ENCODE results near the gene DDR2. TPM values are rescaled to one million over a fixed set of nuclear protein-coding genes. Genes with fewer than 3 reads are reported as not detected.
A peak's percentile ranks its signal among the peaks of the same experiment; 100 is the strongest.

DDR2 gene
- total and polyA plus RNA-seq, 2 experiments from 2014 or later = 94.7 to 196 TPM

GRCh38 chr1:162654915-162655620, 22.8 kb downstream of the DDR2 start:
- 73 to 75% methylated on average over 5 of the region's 5 CpGs for WGBS, 2 experiments (ENCODE audit: low coverage in 1 of 2, low lambda C conversion rate in 2 of 2, missing lambda C conversion rate in 2 of 2)

GRCh38 chr1:162656266-162656665, 24.0 kb downstream of the DDR2 start:
- Histone ChIP-seq H3K4me1 (ENCODE audit: insufficient read depth) (peaks cover 20% of the 10 kb centered on the region), H3K27me3 (replicated peaks; ENCODE audit: insufficient read depth) (no peaks in the 10 kb centered on the region), H3K9ac (no peak overlapping the region), H3K79me2 (ENCODE audit: insufficient read depth) (peaks cover 100% of the 10 kb centered on the region), H3K36me3 (ENCODE audit: low read depth) (peaks cover 36% of the 10 kb centered on the region), H3K4me3 (no peak overlapping the region), H3K9me2 (ENCODE audit: insufficient read depth) (no peaks in the 10 kb centered on the region), H3K9me3 (ENCODE audit: low read depth) (no peaks in the 10 kb centered on the region), H3K4me2 (ENCODE audit: unreplicated experiment) (no peak overlapping the region), H2AFZ (no peak overlapping the region), H3F3A (ENCODE audit: insufficient read depth) (peaks cover 34% of the 10 kb centered on the region), H4K20me1 (ENCODE audit: insufficient read depth) (peaks cover 14% of the 10 kb centered on the region), H3K27ac (peak overlapping the region; percentile 11; the same call in 1 of the 2 replicates)
- in situ Hi-C loops (cut with MboI) = no loop called here
- DNase-seq = no peak
- WGBS, 2 experiments (ENCODE audit: low coverage in 1 of 2, low lambda C conversion rate in 2 of 2, missing lambda C conversion rate in 2 of 2) = 85 to 88% methylated on average over 1 of the region's 1 CpG
- TF ChIP-seq EZH2phosphoT487 (IDR thresholded peaks at IDR 0.05; ENCODE audit: insufficient read depth, low read depth) (no peak), EZH2 (IDR thresholded peaks at IDR 0.05; ENCODE audit: insufficient read depth, poor library complexity, severe bottlenecking) (no peak)

More at GRCh38 chr1:162654915-162655620, 22.8 kb downstream of the DDR2 start:
- in situ Hi-C loops (cut with MboI) = no loop called here
- peak overlapping the region; percentile 11 for H3K4me2 ChIP-seq (ENCODE audit: unreplicated experiment)
- H3K4me3 ChIP-seq = no peak overlapping the region
- peaks cover 25% of the 10 kb centered on the region for H3F3A ChIP-seq (ENCODE audit: insufficient read depth)
- DNase-seq = no peak
- H3K4me1 ChIP-seq (ENCODE audit: insufficient read depth) = peaks cover 11% of the 10 kb centered on the region; the same call in 1 of the 2 replicates
- H4K20me1 ChIP-seq (ENCODE audit: insufficient read depth) = peaks cover 15% of the 10 kb centered on the region
- H3K27ac ChIP-seq = no peak overlapping the region
- no peak overlapping the region for H2AFZ ChIP-seq
- peaks cover 32% of the 10 kb centered on the region for H3K36me3 ChIP-seq (ENCODE audit: low read depth)
- no peak for TF ChIP-seq EZH2phosphoT487 (IDR thresholded peaks at IDR 0.05; ENCODE audit: insufficient read depth, low read depth)
- TF ChIP-seq EZH2 (IDR thresholded peaks at IDR 0.05; ENCODE audit: insufficient read depth, poor library complexity, severe bottlenecking) = no peak
- no peak overlapping the region for H3K9ac ChIP-seq
- H3K9me3 ChIP-seq (ENCODE audit: low read depth) = no peaks in the 10 kb centered on the region
- no peaks in the 10 kb centered on the region for H3K9me2 ChIP-seq (ENCODE audit: insufficient read depth)
- peaks cover 100% of the 10 kb centered on the region for H3K79me2 ChIP-seq (ENCODE audit: insufficient read depth)
- H3K27me3 ChIP-seq (replicated peaks; ENCODE audit: insufficient read depth) = no peaks in the 10 kb centered on the region

- H3K27me3 ChIP-seq (replicated peaks; ENCODE audit: insufficient read depth) = no peaks in the 10 kb centered on the region
- no peaks in the 10 kb centered on the region for H3K9me3 ChIP-seq (ENCODE audit: low read depth)
- no peak for TF ChIP-seq EZH2 (IDR thresholded peaks at IDR 0.05; ENCODE audit: insufficient read depth, poor library complexity, severe bottlenecking)
- TF ChIP-seq EZH2phosphoT487 (IDR thresholded peaks at IDR 0.05; ENCODE audit: insufficient read depth, low read depth) = no peak
- peaks cover 55% of the 10 kb centered on the region for H3K4me1 ChIP-seq (ENCODE audit: insufficient read depth)
- H3K79me2 ChIP-seq (ENCODE audit: insufficient read depth) = peaks cover 100% of the 10 kb centered on the region
- no peak overlapping the region for H3K9ac ChIP-seq
- H3F3A ChIP-seq (ENCODE audit: insufficient read depth) = peaks cover 72% of the 10 kb centered on the region
- DNase-seq = no peak
- peaks cover 29% of the 10 kb centered on the region for H3K36me3 ChIP-seq (ENCODE audit: low read depth)
- H4K20me1 ChIP-seq (ENCODE audit: insufficient read depth) = peaks cover 23% of the 10 kb centered on the region; the same call in 1 of the 2 replicates
- in situ Hi-C loops (cut with MboI) = no loop called here
- WGBS, 2 experiments (ENCODE audit: low coverage in 1 of 2, low lambda C conversion rate in 2 of 2, missing lambda C conversion rate in 2 of 2) = 74 to 79% methylated on average over 2 of the region's 2 CpGs
- H3K4me2 ChIP-seq (ENCODE audit: unreplicated experiment) = no peak overlapping the region
- no peak overlapping the region for H2AFZ ChIP-seq
- no peak overlapping the region; the same call in 1 of the 2 replicates for H3K27ac ChIP-seq
- no peaks in the 10 kb centered on the region for H3K9me2 ChIP-seq (ENCODE audit: insufficient read depth)
- H3K4me3 ChIP-seq = no peak overlapping the region
These were observed 28.3 kb downstream of the DDR2 start for GRCh38 chr1:162660574-162660973.

GRCh38 chr1:162661336-162661735, 29.1 kb downstream of the DDR2 start:
- peaks cover 100% of the 10 kb centered on the region for H3K79me2 ChIP-seq (ENCODE audit: insufficient read depth)
- no peak overlapping the region for H3K4me3 ChIP-seq
- no peaks in the 10 kb centered on the region for H3K9me2 ChIP-seq (ENCODE audit: insufficient read depth)
- TF ChIP-seq EZH2 (IDR thresholded peaks at IDR 0.05; ENCODE audit: insufficient read depth, poor library complexity, severe bottlenecking) = no peak
- TF ChIP-seq EZH2phosphoT487 (IDR thresholded peaks at IDR 0.05; ENCODE audit: insufficient read depth, low read depth) = no peak
- H3F3A ChIP-seq (ENCODE audit: insufficient read depth) = peaks cover 76% of the 10 kb centered on the region
- peaks cover 22% of the 10 kb centered on the region for H3K36me3 ChIP-seq (ENCODE audit: low read depth)
- no peak overlapping the region for H2AFZ ChIP-seq
- no peaks in the 10 kb centered on the region for H3K9me3 ChIP-seq (ENCODE audit: low read depth)
- peak overlapping the region; percentile 23; the same call in 1 of the 2 replicates for H3K27ac ChIP-seq
- H3K27me3 ChIP-seq (replicated peaks; ENCODE audit: insufficient read depth) = no peaks in the 10 kb centered on the region
- WGBS, 2 experiments (ENCODE audit: low coverage in 1 of 2, low lambda C conversion rate in 2 of 2, missing lambda C conversion rate in 2 of 2) = 13 to 19% methylated on average over 4 of the region's 4 CpGs
- no peak for DNase-seq
- in situ Hi-C loops (cut with MboI) = no loop called here
- H3K9ac ChIP-seq = no peak overlapping the region
- H3K4me2 ChIP-seq (ENCODE audit: unreplicated experiment) = no peak overlapping the region
- H3K4me1 ChIP-seq (ENCODE audit: insufficient read depth) = peaks cover 63% of the 10 kb centered on the region
- H4K20me1 ChIP-seq (ENCODE audit: insufficient read depth) = peaks cover 16% of the 10 kb centered on the region; the same call in 1 of the 2 replicates
